Dendritic cell treated with granulocyte-macrophage colony-stimulating factor and Interleukin-4, amounts not matched to agents 40 ng/mL and 50 ng/mL, for 4 days (primary cell): ENCODE measurements around the gene ITPR2.

Source experiments
- H3K27ac Mint-ChIP-seq: one replicate; pipeline ENCODE4 v1.8.0; 2022; ENCODE audit warnings: mild to moderate bottlenecking, mixed read lengths
- H3K27me3 Mint-ChIP-seq: one replicate; pipeline ENCODE4 v1.8.0; 2022; ENCODE audit warnings: mild to moderate bottlenecking, mixed read lengths
- H3K36me3 Mint-ChIP-seq: one replicate; pipeline ENCODE4 v1.8.0; 2022; ENCODE audit warnings: low read depth, mixed read lengths
- H3K4me1 Mint-ChIP-seq: one replicate; pipeline ENCODE4 v1.8.0; 2022; ENCODE audit warnings: low read depth, mixed read lengths
- H3K4me3 Mint-ChIP-seq: one replicate; pipeline ENCODE4 v1.8.0; 2022; ENCODE audit warnings: mild to moderate bottlenecking, moderate library complexity, mixed read lengths
- H3K9me3 Mint-ChIP-seq: one replicate; pipeline ENCODE4 v1.8.0; 2022; ENCODE audit warnings: mixed read lengths
- intact Hi-C: fragments of 100-400 bp; cut with micrococcal nuclease; formaldehyde crosslinking; loops from one replicate; pipeline ENCODE4 v1.15.0; 2022

ITPR2 gene

DNA sequence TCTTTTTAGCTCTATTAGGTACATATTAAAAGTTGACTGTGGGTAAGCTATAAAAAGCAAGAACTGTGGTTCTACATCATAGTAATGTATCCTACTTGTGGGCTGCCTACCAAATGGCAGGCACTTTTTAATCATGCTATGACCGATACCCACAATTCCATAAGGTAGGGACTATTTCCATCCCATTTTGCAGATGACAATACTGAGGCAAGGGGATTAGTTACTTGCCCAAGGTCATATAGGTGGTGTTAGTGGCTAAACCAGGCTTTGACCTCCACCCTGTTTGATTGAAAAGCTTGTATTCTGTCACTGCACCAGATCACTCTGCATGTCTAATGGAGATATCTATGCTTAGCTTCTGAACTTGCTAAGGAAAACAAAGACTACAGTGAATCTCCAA lies 485.7 kb downstream of the ITPR2 start:
- Mint-ChIP-seq H3K36me3 (peaks cover 65% of the 10 kb centered on the region), H3K9me3 (no peaks in the 10 kb centered on the region), H3K4me1 (peaks cover 29% of the 10 kb centered on the region), H3K4me3 (no peak overlapping the region), H3K27me3 (peaks cover 30% of the 10 kb centered on the region), H3K27ac (no peak overlapping the region)
- intact Hi-C loops = no loop called here

DNA sequence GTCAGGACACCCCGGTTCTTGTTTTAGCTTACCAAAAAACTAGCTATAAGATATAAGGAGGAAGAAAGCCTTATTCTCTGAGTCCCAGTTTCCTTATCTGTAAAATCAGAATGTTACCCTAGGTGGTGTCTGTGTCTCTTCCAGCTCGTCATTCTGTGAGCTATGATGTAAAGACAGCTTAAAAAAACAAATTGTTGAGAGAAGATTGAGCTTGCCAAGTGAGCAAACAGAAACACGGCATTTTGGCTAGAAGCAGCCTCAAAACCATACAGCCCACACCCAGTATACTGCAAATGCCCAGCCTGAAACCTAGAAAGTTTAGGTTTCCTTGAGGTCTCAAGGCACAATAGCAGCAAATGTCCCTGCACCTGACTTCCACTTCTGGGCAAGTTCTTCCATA lies 486.3 kb downstream of the ITPR2 start:
- intact Hi-C loops = no loop called here
- Mint-ChIP-seq H3K27me3 (peaks cover 34% of the 10 kb centered on the region), H3K27ac (no peak overlapping the region), H3K36me3 (peaks cover 65% of the 10 kb centered on the region), H3K9me3 (no peaks in the 10 kb centered on the region), H3K4me1 (peaks cover 34% of the 10 kb centered on the region), H3K4me3 (no peak overlapping the region)

DNA sequence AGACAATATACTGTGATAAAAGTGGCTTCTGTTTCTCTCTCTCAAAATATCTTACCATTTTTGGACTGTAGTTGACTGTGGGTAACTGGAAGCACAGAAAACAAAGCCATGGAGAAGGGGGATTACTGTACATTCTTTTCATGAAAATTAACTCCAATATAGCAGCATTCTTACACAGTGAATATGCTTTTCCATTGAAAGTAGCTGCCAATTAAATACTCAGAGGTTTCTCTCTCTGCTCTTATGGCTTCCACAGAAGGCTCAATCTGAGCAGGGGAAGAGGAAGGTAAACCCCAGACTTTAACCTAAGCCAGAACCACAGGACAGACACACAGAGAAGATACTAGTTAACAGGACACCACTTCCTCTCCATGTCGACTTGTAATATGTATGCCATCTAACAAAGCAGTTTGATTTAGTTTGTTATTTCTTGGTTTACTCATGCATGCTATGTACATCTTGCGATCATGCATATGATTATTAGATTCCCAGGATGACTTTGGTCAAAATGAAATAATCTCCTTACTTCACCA lies 487.5 kb downstream of the ITPR2 start:
- Mint-ChIP-seq H3K4me1 (peaks cover 45% of the 10 kb centered on the region), H3K9me3 (no peaks in the 10 kb centered on the region), H3K27ac (no peak overlapping the region), H3K4me3 (no peak overlapping the region), H3K36me3 (peaks cover 58% of the 10 kb centered on the region), H3K27me3 (peaks cover 35% of the 10 kb centered on the region)
- intact Hi-C loops = no loop called here

DNA sequence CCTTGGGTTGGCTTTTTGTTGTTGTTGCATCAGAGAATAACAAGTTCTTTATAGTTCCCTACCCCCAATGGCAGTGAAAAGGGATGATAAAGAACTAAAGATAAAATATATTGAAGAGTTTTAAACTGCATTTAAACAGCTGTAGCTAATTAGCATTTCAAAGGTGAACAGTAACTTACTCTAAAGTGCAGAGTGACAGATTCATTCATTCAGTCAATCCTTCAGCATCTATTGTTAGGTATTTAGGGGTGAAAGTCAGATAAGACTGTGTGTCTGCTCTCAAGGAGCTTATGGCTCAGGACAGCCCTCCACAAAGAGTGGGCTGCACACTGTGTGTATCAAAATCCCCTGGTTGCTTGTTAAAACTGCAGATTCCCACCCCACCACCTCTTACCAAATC lies 491.5 kb downstream of the ITPR2 start:
- Mint-ChIP-seq H3K27ac (no peak overlapping the region), H3K27me3 (peaks cover 41% of the 10 kb centered on the region), H3K9me3 (no peaks in the 10 kb centered on the region), H3K36me3 (peaks cover 69% of the 10 kb centered on the region), H3K4me1 (peaks cover 53% of the 10 kb centered on the region), H3K4me3 (no peak overlapping the region)
- intact Hi-C loops = loop anchor here (2.0 to 5.0 kb wide), 3 partner anchors 67 to 209 kb away; no protein-coding TSS in a partner anchor

DNA sequence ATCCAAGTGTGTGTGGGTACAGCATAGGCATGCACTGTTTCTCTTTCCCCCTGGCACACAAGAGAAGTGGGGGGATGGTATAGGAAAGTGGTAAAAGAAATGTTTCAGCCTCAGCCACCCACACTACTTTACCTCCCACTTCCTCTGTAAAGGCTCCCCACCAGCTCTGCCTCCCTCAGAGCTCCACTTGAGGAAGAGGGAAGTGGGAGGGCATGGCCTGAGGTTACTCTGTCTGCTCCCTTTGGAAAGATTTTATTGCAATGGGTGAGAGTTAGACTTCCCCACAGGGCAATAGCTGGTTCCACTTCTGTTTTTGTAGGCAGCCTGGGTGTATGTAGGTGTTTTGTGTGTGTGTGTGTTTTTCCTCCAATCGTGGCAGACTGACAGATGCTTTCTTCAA lies 492.3 kb downstream of the ITPR2 start:
- Mint-ChIP-seq H3K4me3 (no peak overlapping the region), H3K4me1 (peaks cover 51% of the 10 kb centered on the region), H3K27ac (no peak overlapping the region), H3K36me3 (peaks cover 77% of the 10 kb centered on the region), H3K9me3 (no peaks in the 10 kb centered on the region), H3K27me3 (peaks cover 38% of the 10 kb centered on the region)
- intact Hi-C loops = loop anchor here (2.0 to 5.0 kb wide), 3 partner anchors 66 to 208 kb away; no protein-coding TSS in a partner anchor

DNA sequence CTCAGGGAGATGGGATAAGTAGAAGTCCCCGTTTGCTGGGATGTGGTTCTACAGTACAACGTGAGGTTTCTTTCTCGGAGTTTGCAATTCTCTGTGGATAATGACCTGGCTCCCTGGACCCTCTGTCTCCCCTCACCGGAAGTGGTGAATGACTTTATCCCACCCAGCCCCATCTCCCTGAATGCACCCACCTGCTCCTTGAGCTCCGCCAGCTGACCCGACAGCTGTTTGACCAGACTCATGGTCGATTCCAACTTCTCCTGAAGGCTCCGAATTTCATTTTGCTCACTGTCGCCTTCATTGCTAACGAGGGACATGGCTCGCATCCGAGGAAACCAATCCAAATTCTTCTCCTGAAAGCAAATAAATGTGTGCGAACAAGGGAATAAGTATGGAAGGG lies 493.0 kb downstream of the ITPR2 start:
- no peaks in the 10 kb centered on the region for H3K9me3 Mint-ChIP-seq
- H3K27ac Mint-ChIP-seq = no peak overlapping the region
- H3K27me3 Mint-ChIP-seq = peaks cover 35% of the 10 kb centered on the region
- H3K4me1 Mint-ChIP-seq = peaks cover 52% of the 10 kb centered on the region
- no peak overlapping the region for H3K4me3 Mint-ChIP-seq
- peaks cover 80% of the 10 kb centered on the region for H3K36me3 Mint-ChIP-seq
- intact Hi-C loops = loop anchor here (2.0 to 5.0 kb wide), 3 partner anchors 65 to 208 kb away; no protein-coding TSS in a partner anchor

DNA sequence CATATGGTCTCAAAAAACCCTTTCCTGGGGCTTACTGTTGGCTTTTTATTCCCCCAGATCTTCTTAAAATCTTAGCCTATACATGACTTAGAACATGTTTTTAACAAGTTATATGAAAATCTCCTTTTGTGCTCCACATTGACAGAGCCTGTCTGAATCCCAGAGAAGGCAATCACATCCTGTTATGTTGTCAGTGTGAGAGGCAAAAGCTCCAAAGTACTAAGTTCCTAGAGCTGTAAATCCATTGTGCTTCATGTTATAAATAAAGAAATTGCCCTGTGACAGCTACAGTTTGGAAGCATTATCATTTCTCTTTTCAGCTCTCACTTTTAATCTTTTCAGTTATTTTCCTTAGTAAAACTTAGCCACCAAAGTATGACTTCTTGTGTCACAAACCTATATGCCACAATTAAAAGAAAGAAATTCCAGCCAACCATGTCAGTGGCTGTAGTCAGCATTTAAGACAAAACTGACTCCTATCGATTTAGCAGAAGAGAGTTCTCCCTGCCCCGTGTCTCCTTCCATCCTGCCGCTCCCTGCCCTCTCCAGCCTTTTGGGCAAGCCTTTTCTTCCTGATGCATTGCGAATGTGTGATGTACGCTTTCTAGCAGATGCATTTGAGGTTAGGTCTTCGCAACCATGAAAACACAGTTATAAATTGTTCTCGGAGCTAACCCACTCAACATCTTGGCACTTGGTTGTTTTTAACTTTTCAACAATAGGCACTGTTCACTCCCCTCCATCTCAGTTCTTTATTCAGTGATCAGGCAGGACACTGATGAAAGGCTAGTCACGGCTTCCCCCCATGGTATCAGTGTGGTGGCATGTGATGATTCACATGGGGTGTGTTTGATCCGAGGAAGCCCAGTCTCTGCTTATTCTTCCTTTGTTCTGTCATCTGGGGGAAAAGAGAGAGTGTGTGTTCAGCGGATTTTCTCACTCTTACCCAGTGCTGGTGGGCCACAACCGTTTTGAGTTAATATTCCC lies 494.1 kb downstream of the ITPR2 start:
- Mint-ChIP-seq H3K36me3 (peaks cover 75% of the 10 kb centered on the region), H3K4me3 (no peak overlapping the region), H3K9me3 (peaks cover 6% of the 10 kb centered on the region), H3K27me3 (peaks cover 31% of the 10 kb centered on the region), H3K27ac (no peak overlapping the region), H3K4me1 (peaks cover 58% of the 10 kb centered on the region)
- intact Hi-C loops = no loop called here

DNA sequence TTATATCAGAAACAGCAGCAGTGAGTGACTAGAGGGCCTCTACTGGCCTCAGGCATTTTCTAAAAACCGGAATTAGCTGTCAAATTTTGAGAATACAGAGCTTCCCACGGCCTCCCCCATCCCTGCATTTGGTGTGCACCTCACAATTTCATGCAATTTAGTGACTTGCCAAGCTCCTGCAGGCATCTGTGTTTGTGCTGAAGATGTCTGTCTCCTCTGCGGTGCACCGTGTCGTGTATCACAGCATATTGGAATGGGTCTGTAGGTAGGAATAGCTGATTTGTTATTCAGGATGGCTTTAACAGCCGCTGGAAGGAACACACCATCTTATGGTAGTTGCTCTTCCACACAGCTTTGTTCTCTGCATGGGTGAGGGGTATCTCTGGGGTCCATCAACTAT lies 497.3 kb downstream of the ITPR2 start:
- Mint-ChIP-seq H3K9me3 (peaks cover 10% of the 10 kb centered on the region), H3K36me3 (peaks cover 64% of the 10 kb centered on the region), H3K27ac (no peak overlapping the region), H3K4me1 (peaks cover 53% of the 10 kb centered on the region), H3K27me3 (peaks cover 14% of the 10 kb centered on the region), H3K4me3 (no peak overlapping the region)
- intact Hi-C loops = no loop called here

DNA sequence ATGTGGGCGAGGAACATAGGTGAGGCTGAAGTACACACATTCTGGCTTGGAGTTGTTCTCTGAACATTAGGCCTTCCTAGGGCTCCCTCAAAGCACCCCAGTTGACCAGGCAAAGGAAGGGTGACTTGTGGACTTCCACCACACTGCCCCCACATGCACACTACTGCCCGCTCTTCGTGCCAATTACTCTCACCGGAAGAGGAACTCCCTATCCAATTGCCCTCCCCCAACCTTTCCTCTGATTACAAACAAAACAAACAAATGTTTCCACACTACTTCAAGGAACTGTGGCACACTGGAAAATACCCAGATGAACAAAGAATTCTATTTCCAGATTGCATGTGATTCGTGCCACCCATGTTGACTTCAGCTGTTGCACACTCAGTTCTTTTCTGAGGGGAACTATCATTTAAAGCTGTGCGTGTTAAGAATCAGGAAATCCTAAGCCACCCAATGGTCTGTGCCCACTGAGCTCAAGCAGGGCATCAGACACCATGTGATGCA lies 498.3 kb downstream of the ITPR2 start:
- Mint-ChIP-seq H3K4me3 (no peak overlapping the region), H3K36me3 (peaks cover 55% of the 10 kb centered on the region), H3K9me3 (peaks cover 10% of the 10 kb centered on the region), H3K27ac (no peak overlapping the region), H3K27me3 (peaks cover 14% of the 10 kb centered on the region), H3K4me1 (peaks cover 46% of the 10 kb centered on the region)
- intact Hi-C loops = no loop called here

DNA sequence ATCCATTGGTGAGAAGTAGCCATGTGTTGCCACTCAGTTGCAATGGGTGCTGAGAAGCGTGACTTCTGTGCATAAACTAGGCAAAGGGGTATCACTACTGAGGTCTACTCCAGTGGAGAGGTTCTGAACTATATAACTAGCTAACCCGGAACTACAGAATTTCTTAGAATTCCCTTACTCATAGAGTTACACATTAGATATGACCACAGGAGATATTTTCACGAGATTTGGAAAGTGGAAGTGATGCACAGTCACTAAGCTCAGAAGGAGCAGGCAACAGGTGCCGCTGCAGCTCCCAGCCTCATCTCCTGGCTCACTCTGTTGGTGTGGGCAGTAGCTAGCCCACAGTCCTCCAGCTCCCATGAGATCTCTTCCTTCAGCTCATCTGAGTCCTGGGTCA lies 501.0 kb downstream of the ITPR2 start:
- intact Hi-C loops = no loop called here
- Mint-ChIP-seq H3K4me1 (peaks cover 57% of the 10 kb centered on the region), H3K36me3 (peaks cover 32% of the 10 kb centered on the region), H3K27ac (no peak overlapping the region), H3K4me3 (no peak overlapping the region), H3K27me3 (peaks cover 10% of the 10 kb centered on the region), H3K9me3 (peaks cover 10% of the 10 kb centered on the region)

DNA sequence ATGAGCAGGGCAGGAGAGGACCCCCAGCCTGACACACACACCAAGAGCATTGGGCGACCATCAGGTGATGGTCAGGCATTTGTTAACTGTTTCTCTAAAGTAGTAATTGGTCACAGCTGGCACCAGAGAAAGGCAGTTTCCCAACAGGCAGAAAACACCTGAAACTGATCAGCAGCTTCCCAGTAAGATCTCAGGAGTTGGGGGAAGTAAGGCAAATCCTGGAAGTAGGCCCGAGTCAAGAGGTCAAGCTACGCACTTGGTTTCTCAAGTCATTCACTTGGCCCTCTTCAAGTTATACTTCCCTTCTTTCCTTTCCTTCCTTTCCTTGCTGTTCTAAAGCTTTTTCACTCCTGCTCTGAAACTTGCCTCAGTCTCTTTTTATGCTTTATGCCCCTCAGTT lies 501.9 kb downstream of the ITPR2 start:
- no peak overlapping the region for H3K27ac Mint-ChIP-seq
- peaks cover 11% of the 10 kb centered on the region for H3K27me3 Mint-ChIP-seq
- peaks cover 57% of the 10 kb centered on the region for H3K4me1 Mint-ChIP-seq
- H3K36me3 Mint-ChIP-seq = peaks cover 24% of the 10 kb centered on the region
- intact Hi-C loops = no loop called here
- no peak overlapping the region for H3K4me3 Mint-ChIP-seq
- H3K9me3 Mint-ChIP-seq = peaks cover 10% of the 10 kb centered on the region

DNA sequence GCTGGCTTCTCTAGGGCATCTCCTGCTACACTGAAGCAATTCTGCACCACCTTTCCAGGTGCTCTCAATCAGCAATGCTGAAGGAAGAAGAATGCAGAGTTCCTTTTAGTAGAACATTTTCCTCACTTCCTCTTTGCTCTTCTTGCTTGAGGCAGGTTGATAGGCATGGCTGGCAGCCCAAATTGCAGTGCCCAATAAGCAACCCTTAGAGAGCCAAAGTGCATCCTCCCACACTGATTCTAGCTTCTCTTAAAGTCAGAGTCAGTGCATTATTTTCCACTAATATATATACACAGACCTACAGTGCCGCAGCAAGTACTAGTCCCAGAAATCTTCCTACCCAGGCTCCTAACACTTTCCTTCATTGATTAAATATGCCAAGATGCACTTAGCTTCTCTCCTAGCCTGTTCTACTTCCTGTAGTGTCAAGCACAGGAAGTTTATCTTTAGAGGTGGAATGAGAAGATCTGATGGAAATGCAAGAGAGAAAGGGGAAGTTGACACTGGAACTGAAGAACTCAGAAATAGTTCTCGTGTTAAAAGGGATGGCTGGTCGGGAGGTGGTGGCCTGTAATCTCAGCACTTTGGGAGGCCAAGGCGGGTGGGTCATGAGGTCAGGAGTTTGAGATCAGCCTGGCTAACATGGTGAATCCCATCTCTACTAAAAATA lies 504.9 kb downstream of the ITPR2 start:
- intact Hi-C loops = no loop called here
- H3K4me1 Mint-ChIP-seq = peaks cover 33% of the 10 kb centered on the region
- peaks cover 1% of the 10 kb centered on the region for H3K36me3 Mint-ChIP-seq
- H3K9me3 Mint-ChIP-seq = no peaks in the 10 kb centered on the region
- no peak overlapping the region for H3K27ac Mint-ChIP-seq
- H3K4me3 Mint-ChIP-seq = no peak overlapping the region
- peaks cover 10% of the 10 kb centered on the region for H3K27me3 Mint-ChIP-seq

DNA sequence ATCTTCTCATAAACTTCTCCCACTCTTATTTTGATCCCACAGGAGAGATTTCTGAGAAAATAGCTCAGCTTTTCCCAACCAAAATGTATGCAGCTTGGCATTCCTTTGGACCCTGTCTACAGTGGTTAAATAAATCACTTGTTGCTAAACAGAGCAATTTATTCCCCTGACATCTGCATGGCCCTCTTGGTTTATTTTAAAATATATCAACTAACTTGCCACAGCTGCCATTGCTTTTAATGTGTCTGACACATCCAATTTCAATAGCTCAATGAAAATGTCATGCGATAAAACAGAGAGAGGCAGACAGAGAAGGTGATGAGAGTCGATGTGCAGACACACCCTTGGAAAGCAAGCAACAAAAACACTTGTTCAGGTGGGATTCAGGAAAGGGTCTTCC lies 509.3 kb downstream of the ITPR2 start:
- Mint-ChIP-seq H3K36me3 (no peaks in the 10 kb centered on the region), H3K4me1 (peaks cover 10% of the 10 kb centered on the region), H3K9me3 (peaks cover 23% of the 10 kb centered on the region), H3K27ac (no peak overlapping the region), H3K4me3 (no peak overlapping the region), H3K27me3 (peaks cover 11% of the 10 kb centered on the region)
- intact Hi-C loops = no loop called here

DNA sequence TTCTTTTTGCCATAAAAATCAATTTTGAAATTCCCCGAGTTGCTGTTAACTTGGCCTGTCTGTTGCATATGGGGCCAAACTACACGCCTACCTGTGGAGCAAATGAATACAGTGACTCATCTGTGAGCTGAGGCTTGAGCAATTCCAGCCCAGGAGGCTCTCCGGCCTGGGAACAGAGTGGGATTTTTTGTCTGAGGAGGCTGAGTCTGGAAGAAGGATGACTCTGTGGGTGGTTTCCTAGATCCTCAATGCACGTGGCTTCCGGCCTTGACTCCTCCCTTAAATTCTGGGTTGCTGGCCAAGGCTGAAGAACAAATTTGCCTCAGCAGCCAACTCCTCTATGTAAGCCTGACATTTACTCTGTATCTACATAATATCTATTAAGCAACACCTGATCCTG lies 513.5 kb downstream of the ITPR2 start:
- H3K9me3 Mint-ChIP-seq = peaks cover 36% of the 10 kb centered on the region
- peaks cover 7% of the 10 kb centered on the region for H3K4me1 Mint-ChIP-seq
- intact Hi-C loops = no loop called here
- H3K4me3 Mint-ChIP-seq = no peak overlapping the region
- H3K27ac Mint-ChIP-seq = no peak overlapping the region
- H3K27me3 Mint-ChIP-seq = peaks cover 16% of the 10 kb centered on the region
- H3K36me3 Mint-ChIP-seq = no peaks in the 10 kb centered on the region
